Activated T-cell treated with anti-CD3 and anti-CD28 coated beads, Interleukin-2, amount 50 U/mL, for 1 hour (primary cell): Measurements from ENCODE around the gene ZNF132.
A peak's percentile ranks its signal among the peaks of the same experiment; 100 is the strongest.
"Not testable (repeated sequence)": the region's sequence is repeated elsewhere in the genome, so short reads cannot be mapped to it uniquely, and the experiment has no call there.

Source experiments
- DNase-seq: peaks from one replicate; pipeline ENCODE4 v3.0.0-alpha.2; 2020

Gene ZNF132

GRCh38 chr19:58466760-58467589 is 27.0 kb upstream of the ZNF132 start, which contains the start of gene ZNF324:
ZNF324 (plus strand) TSS chr19:58467080; CDS start chr19:58469186, 2,106 bp downstream.
- DNase-seq, result peak; percentile 97

- DNase-seq, result no peak
Observed at GRCh38 chr19:58466089-58466759, 26.3 kb upstream of the ZNF132 start.

- no peak for DNase-seq
Observed at GRCh38 chr19:58460039-58460438, 20.1 kb upstream of the ZNF132 start.

DNA sequence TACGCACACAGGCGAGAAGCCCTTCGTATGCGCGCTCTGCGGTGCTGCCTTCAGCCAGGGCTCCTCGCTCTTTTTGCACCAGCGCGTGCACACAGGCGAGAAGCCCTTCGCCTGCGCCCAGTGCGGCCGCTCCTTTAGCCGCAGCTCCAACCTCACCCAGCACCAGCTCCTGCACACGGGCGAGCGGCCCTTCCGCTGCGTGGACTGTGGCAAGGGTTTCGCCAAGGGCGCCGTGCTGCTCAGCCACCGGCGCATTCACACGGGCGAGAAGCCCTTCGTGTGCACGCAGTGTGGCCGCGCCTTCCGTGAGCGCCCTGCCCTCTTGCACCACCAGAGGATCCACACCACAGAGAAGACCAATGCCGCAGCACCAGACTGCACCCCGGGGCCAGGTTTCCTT is 16.2 kb upstream of the ZNF132 start:
- DNase-seq, result no peak

GRCh38 chr19:58455306-58455705 is 15.4 kb upstream of the ZNF132 start:
- DNase-seq, result no peak

GRCh38 chr19:58453743-58454142 is 13.8 kb upstream of the ZNF132 start:
- DNase-seq, result no peak

GRCh38 chr19:58451358-58452101 is 11.6 kb upstream of the ZNF132 start, which contains the start of gene ZNF324B:
ZNF324B (plus strand) TSS chr19:58451622; CDS start chr19:58453702, 2,080 bp downstream.
- peak; percentile 97 for DNase-seq

- no peak for DNase-seq
Observed at GRCh38 chr19:58450856-58451357, 11.0 kb upstream of the ZNF132 start.

DNA sequence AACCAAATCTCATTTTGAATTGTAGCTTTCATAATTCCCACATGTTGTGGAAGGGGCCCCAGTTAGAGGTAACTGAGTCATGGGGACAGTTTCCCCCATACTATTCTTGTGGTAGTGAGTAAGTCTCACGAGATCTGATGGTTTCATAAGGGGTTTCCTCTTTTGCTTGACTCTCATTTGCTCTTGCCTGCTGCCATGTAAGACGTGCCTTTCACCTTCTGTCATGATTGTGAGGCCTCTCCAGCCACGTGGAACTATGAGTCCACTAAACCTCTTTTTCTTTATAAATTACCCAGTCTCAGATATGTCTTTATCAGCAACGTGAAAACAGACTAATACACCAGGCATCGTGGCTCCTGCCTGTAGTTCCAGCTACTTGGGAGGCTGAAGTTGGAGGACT is 10.0 kb upstream of the ZNF132 start:
- DNase-seq, result not testable (repeated sequence)

GRCh38 chr19:58448860-58449259 is 8.9 kb upstream of the ZNF132 start:
- not testable (repeated sequence) for DNase-seq

- DNase-seq, result not testable (repeated sequence)
Observed at GRCh38 chr19:58442986-58443385, 3.0 kb upstream of the ZNF132 start.

DNA sequence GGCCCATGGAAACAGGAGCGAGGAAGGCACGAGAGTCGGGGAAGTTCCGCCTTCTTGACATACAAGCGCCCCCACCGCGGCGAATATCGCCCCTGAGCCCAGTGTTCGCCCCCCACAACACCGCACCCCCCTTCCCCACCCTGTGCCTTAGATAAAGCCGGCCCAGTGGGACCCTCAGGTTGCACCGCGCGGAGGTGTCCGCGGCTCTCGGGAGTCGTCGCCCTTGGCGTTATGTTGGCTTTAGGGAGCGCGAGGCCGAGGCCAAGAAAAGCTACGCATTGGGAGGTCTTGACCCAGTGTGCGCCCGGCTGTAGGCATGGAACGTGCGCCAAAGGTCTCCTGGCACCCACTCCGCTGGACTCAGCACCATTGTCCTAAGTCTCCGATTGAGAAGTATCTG is 603 bp upstream of the ZNF132 start:
- no peak for DNase-seq

DNA sequence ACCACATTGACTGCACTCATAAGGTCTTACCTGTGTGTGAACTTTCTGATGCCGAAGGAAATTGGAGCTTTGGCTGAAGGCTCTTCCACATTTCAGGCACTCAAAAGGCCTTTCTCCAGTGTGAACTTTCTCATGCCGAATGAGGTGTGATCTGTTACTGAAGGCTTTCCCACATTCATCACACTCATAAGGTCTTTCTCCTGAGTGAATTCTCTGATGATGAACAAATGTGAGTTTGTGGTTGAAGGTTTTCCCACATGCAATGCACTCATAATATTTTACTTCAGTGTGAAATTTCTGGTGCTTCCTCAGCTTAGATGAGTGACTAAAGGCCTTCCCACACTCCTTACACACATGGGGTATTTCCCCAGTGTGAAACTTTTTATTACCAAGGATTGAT is 5.7 kb downstream of the ZNF132 start:
- no peak for DNase-seq

DNA sequence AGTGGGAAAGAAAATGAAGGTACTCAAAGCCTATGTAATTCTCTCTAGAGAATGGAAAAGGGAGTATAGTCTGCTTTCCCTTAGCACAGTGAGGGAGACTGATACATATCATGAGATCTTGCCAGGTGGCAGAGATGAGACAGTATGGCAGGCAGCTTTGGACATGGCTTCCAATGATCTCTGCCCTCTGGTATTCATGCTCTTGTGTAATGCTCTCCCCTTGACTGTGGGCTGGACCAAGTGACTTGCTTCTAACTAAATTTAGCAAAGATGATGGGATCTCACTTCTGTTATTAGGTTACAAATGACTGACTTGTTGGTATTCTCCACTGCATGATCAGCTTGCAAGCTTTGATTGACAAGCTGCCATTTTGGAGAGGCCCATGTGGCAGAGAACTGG is 10.2 kb downstream of the ZNF132 start:
- DNase-seq, result no peak

DNA sequence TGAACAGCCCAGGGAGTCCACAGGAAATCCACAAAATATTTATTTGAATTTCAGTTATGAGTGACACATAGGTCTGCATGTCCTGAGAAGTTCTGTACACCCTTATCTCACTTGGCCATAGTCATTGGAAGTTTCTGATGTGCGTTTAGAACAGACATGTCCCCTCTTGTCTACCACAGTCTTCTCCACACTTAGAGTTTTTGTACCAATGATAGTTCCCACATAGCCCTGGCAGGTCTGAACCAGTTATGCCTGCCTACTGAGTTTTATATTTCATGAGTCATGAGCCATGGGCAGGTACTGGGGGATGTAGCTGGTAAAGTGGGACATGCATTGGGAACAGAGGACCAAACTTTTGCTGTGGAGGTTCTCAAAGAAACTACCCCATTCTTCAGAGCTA is 11.3 kb downstream of the ZNF132 start:
- no peak for DNase-seq

- DNase-seq, result no peak
Observed at GRCh38 chr19:58417071-58417470, 22.9 kb downstream of the ZNF132 start.

DNA sequence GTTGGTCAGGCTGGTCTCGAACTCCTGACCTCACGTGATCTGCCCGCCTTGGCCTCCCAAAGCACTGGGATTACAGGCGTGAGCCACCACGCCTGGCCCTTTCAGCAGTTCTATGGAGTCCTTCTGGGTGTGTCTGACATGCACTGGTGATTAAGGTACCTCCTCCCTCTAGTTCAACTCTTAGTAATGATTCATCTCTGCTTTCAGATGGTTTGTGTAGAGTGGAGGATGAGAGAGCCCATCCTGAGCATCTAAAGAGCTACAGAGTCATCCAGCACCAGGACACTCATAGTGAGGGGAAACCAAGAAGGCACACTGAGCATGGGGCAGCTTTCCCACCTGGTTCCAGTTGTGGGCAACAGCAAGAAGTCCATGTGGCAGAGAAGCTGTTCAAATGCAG is 23.3 kb downstream of the ZNF132 start:
- no peak for DNase-seq

GRCh38 chr19:58409010-58409790 is 30.8 kb downstream of the ZNF132 start:
- peak; percentile 18 for DNase-seq

GRCh38 chr19:58408152-58409009 is 31.6 kb downstream of the ZNF132 start, which contains the start of gene ZNF584:
ZNF584 (plus strand) TSS chr19:58408649; CDS start chr19:58409148, 499 bp downstream.
- peak; percentile 94 for DNase-seq

DNA sequence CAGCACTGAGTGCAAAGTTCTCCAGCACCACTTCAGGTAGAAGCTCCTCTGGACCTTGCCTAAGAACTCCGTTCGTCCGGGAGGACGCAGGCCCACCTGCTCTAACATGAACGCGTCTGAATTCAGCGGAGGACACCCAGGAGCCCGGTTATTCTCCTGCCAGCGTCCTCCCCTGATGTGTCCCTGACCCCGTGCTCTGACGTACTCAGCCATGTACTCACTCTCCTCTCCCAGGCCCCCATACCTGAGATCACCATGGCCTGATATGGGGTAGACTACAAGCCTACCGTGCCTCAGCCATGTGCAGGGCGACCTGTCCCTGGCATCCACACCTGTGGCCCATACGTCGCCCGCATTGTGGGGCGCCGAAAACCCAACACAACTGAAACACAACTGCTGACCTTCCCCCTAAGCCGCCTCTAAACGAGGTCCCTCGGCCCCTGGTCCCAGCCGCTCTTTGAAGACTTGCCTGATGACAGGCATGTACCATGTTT is 32.2 kb downstream of the ZNF132 start:
- no peak for DNase-seq
